G401 (cell line): Measurements from ENCODE around the gene SMURF1. TPM values are rescaled to one million over a fixed set of nuclear protein-coding genes. Genes with fewer than 3 reads are reported as not detected.
"Not testable (repeated sequence)": the region's sequence is repeated elsewhere in the genome, so short reads cannot be mapped to it uniquely, and the experiment has no call there.

Experiments
- DNase-seq: peaks from one replicate; pipeline ENCODE4 v3.0.0-alpha.2; 2015; ENCODE audit warnings: low spot score
- in situ Hi-C: cut with HindIII; loops from 2 replicates; pipeline ENCODE4 v1.10.0; 2016; ENCODE audit warnings: low sequenced_read_pairs, mixed read lengths
- total RNA-seq: library from RNA; depleted of rRNA; stranded (reverse); fragments of >200 nt; shearing (Covaris generic); gene quantifications from 2 replicates; pipeline ENCODE4 v1.2.3, GENCODE V29; 2014; rRNA removed

The SMURF1 gene
- 16.7 and 23.0 TPM in 2 replicates for total RNA-seq

GRCh38 chr7:99143853-99144672 lies at the start of gene SMURF1:
Gene SMURF1, minus strand, starts transcription at chr7:99144108. Its CDS starts 328 bp downstream, at chr7:99143780.
- in situ Hi-C loops, result no loop called here
- peak; percentile 67 for DNase-seq

GRCh38 chr7:99191869-99192596 lies 48.1 kb upstream of the SMURF1 start:
- no peak for DNase-seq
- in situ Hi-C loops, result no loop called here

- in situ Hi-C loops, result no loop called here
- no peak for DNase-seq
Observed at GRCh38 chr7:99190359-99191009, 46.6 kb upstream of the SMURF1 start.

- in situ Hi-C loops, result no loop called here
- DNase-seq, result no peak
Observed at GRCh38 chr7:99189222-99189621, 45.3 kb upstream of the SMURF1 start.

- in situ Hi-C loops, result no loop called here
- no peak for DNase-seq
Observed at GRCh38 chr7:99188221-99188620, 44.3 kb upstream of the SMURF1 start.

GRCh38 chr7:99184532-99185218 lies 40.8 kb upstream of the SMURF1 start:
- no peak for DNase-seq
- in situ Hi-C loops, result no loop called here

- in situ Hi-C loops, result no loop called here
- DNase-seq, result no peak
Observed at GRCh38 chr7:99180067-99180650, 36.3 kb upstream of the SMURF1 start.

- no peak for DNase-seq
- in situ Hi-C loops, result no loop called here
Observed at GRCh38 chr7:99177165-99177564, 33.3 kb upstream of the SMURF1 start.

GRCh38 chr7:99173787-99174186 lies 29.9 kb upstream of the SMURF1 start:
- no peak for DNase-seq
- in situ Hi-C loops, result no loop called here

GRCh38 chr7:99171731-99172130 lies 27.8 kb upstream of the SMURF1 start:
- in situ Hi-C loops, result no loop called here
- no peak for DNase-seq

GRCh38 chr7:99170730-99171074 lies 26.8 kb upstream of the SMURF1 start:
- in situ Hi-C loops, result no loop called here
- DNase-seq, result no peak

- in situ Hi-C loops, result no loop called here
- DNase-seq, result no peak
Observed at GRCh38 chr7:99170065-99170729, 26.3 kb upstream of the SMURF1 start.

- in situ Hi-C loops, result no loop called here
Observed at GRCh38 chr7:99167072-99167471, 23.2 kb upstream of the SMURF1 start.

GRCh38 chr7:99165816-99166215 lies 21.9 kb upstream of the SMURF1 start:
- in situ Hi-C loops, result no loop called here
- no peak for DNase-seq

More at GRCh38 chr7:99167072-99167471, 23.2 kb upstream of the SMURF1 start:
- no peak for DNase-seq

- in situ Hi-C loops, DNase-seq: not testable (repeated sequence)
Observed at GRCh38 chr7:99163669-99164068, 19.8 kb upstream of the SMURF1 start.

- no peak for DNase-seq
- in situ Hi-C loops, result no loop called here
Observed at GRCh38 chr7:99156649-99157048, 12.7 kb upstream of the SMURF1 start.

- DNase-seq, result no peak
- in situ Hi-C loops, result no loop called here
Observed at GRCh38 chr7:99155211-99155610, 11.3 kb upstream of the SMURF1 start.

- in situ Hi-C loops, result no loop called here
Observed at GRCh38 chr7:99146979-99147378, 3.1 kb upstream of the SMURF1 start.

GRCh38 chr7:99143521-99143852 lies 421 bp downstream of the SMURF1 start:
- in situ Hi-C loops, result no loop called here
- DNase-seq, result no peak

More at GRCh38 chr7:99146979-99147378, 3.1 kb upstream of the SMURF1 start:
- no peak for DNase-seq
